CD4-positive, alpha-beta T cell treated with Interleukin-1 beta for 1 hour (primary cell): ENCODE results near the gene LRRIQ1.

Experiments
- DNase-seq, 2 donors: peaks; one replicate each; pipeline ENCODE4 v3.0.0-alpha.2; 2020 to 2022

The LRRIQ1 gene

DNA sequence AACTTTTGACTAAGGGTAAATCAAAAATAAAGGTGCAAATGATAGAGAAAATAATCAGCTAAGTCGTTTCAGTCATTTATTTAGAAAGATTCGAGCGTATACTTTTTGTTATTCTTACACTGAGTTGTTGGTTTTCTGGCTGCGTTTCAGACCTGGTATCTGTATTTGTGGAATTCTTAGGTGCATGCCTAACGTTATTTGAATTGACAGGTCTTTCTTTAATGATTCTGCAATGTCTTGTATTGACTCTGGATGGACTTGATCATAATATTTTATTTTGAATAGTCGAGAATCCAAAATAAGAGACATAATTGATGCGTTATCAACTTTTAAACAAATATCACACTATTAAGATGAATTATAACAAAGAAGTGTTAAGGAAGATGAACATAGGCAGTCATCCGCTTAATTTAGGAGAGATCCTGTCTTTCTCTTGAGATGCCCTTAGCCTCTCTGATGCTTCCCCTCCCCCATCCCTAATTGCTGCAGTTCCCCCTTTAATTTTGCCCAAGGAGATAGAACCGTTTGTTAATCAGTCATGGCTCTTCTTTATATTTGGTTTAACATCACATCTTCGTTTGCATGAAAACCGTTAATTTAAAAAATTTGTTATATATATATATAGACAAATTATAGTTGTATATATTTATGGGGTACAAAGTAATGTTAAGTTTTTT lies 245.6 kb downstream of the LRRIQ1 start:
- DNase-seq: no peak

DNA sequence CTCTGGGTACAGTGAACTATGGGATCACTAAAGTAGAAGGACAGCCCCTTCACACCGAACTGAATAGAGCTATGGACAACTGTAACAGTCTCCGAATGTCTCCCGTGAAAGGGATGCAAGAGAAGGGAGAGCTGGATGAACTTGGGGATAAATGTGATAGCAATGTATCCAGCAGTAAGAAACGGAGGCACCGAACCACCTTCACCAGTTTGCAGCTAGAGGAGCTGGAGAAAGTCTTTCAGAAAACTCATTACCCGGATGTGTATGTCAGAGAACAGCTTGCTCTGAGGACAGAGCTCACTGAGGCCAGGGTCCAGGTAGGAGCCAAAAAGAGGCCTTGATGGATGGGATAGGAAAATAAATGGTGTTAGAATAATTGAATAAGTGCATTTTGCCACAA lies 247.4 kb downstream of the LRRIQ1 start:
- DNase-seq: no peak
